GM19035 (cell line): ENCODE measurements around the gene IRAK3.
"Not testable (repeated sequence)": the region's sequence is repeated elsewhere in the genome, so short reads cannot be mapped to it uniquely, and the experiment has no call there.

Source experiments
- ATAC-seq: cut with Tn5 transposase; IDR thresholded peaks from one replicate; pipeline ENCODE4 v1.9.1; 2021; ENCODE audit not compliant: unreplicated experiment

IRAK3 gene

DNA sequence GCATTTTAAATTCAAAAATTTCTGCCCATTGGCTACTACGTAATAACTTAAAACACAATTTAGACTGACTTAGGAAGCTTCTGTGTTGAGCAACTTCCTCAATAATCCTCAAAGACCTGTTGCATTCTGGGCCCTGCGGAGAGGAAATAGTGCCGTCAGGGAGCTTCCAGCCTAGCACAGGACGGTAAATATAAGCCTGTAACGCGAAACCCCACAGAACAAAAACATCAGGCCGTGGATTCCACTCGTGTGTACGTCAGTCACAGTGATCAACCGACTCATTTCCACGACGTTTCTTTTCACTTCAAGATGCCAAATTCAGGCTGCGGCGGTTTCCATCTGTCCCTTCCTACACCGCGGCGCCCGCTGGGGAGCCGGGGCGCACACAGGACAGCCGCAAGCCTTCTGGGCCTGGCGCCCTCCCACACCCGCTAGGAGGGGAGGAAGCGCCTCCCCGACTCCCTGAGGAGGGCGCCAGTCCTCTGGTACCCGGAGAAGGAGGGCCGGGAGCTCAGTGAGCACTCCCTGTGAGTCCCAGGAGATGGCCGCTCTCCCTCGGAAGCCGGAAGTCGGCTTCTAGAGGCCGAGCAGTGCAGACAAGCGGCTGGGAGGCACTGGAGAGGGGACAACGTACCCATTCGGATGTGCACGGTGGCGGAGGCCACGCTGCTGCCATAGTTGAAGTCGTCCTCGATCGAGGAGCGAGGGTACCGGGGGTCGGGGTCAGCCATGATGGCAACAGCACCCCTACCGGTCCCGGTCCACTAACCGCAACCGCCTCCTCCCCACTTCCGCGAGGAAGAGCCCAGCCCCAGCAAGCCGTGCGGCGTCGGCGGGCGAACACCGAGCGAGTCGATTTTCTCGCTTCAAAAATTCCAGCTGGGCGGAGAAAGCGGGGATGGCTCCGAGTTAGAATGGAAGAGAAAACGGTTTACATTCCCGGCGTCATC is 19.5 kb upstream of the IRAK3 start, which contains the start of gene TMBIM4:
TSS of gene TMBIM4 (minus strand) at position 776 of the 950 bp plus-strand sequence. CDS start at position 731, 45 bp downstream.
- peak; percentile 89 for ATAC-seq

DNA sequence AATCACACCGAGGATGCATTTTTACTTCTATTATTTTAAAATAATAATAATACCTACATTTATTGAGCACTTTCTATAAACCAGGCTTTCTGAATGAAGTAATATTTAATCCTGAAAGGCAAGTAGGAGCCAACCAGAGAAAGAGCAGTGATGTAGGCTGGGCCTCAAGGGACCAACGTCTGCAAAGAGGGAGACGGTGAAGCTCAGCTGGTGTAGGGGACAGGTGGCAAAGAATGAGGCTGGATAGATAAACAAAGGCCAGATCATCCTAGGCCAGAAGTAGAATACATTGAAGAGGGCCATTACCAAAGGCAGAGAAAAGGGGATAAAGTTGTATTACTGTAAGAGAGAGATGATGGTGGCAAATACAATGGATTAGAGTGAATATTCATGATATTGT is 18.4 kb upstream of the IRAK3 start:
- ATAC-seq = no peak

DNA sequence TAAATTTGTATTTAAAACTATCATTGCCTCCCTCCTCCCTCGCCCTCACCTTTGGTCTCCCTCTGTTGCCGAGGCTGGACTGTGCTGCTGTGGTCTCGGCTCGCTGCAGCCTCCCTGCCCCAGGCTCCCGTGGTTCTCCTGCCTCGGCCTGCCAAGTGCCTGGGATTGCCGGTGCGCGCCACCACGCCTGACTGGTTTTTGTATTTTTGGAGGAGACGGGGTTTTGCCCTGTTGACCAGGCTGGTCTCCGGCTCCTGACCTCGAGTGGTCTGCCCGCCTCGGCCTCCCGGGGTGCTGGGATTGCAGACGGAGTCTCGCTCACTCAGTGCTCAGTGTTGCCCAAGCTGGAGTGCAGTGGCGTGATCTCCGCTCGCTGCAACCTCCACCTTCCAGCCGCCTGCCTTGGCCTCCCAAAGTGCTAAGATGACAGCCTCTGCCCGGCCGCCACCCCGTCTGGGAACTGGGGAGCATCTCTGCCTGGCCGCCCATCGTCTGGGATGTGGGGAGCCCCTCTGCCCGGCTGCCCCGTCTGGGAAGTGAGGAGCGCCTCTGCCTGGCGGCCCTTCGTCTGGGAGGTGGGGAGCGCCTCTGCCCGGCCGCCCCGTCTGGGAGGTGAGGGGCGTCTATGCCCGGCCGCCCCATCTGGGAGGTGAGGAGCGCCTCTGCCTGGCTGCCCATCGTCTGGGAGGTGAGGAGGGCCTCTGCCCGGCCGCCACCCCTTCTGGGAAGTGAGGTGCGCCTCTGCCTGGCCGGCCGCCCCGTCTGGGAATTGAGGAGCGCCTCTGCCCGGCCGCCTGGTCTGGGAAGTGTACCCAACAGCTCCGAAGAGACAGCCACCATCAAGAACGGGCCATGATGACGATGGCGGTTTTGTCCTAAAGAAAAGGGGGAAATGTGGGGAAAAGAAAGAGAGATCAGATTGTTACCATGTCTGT is 14.4 kb upstream of the IRAK3 start:
- not testable (repeated sequence) for ATAC-seq

DNA sequence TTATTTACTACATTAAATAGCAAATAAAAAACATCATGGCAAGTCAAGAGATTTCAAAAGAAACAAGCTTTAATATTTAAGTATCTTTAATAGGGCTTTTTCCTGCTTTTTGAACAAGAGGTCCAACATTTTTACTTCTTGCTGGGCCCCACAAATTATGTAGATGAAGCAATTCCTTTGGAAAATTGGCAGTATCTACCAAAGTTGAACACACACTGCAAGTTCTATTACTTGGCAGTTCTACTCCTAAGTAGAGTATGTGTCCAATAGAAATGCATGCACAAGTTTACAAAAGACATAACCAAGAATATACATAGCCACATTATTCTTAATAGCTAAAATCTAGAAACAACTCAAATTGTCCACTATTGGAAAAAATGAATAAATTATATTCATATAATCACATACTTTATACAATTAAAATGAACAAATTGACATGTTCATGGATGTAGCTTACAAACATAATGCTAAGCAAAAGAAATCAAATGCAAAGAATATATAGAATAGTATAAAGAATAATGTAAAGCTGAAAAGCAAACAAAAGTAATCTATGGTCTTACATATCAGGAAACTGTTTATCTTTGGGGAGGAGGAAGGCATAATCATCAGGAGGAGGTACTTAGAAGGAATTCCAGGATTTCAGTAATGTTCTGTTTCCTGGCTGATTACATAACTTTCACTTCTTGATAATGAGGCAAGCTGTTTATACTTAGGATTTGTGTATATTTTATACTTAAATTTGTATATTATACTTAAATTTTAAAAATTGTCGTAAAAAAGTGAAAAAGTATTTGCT is 12.7 kb upstream of the IRAK3 start:
- no peak for ATAC-seq

DNA sequence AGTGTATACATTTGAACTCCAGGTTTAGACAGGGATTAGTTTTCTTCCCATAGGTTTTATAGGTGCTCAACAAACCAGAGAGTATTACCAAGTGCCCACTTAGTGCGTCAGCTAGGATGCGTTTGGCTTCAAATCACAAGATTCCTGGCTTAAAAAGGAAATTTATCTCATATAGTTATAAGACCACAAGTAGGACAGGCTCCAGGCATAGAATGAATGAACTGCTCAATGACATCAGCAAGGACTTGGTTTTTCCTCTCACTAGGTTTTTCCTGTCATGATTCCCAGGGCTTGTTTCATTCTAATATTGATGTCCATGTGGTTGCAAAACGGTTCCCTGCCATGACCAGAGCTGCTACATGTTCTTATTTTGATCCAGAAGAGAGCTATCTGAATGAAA is 6.1 kb upstream of the IRAK3 start:
- ATAC-seq = no peak

DNA sequence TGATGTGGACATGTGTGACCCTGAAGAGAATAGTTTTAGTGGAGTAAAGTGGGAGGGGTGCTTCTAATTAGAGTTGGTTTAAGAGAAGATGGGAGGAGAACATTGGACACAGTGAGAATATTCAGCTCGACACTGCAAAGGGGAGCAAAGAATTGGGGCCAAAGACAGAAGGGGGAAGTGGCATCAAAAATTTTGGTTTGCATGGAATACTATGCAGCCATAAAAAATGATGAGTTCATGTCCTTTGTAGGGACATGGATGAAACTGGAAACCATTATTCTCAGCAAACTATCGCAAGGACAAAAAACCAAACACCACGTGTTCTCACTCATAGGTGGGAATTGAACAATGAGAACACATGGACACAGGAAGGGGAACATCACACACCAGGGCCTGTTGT is 4.2 kb upstream of the IRAK3 start:
- not testable (repeated sequence) for ATAC-seq

DNA sequence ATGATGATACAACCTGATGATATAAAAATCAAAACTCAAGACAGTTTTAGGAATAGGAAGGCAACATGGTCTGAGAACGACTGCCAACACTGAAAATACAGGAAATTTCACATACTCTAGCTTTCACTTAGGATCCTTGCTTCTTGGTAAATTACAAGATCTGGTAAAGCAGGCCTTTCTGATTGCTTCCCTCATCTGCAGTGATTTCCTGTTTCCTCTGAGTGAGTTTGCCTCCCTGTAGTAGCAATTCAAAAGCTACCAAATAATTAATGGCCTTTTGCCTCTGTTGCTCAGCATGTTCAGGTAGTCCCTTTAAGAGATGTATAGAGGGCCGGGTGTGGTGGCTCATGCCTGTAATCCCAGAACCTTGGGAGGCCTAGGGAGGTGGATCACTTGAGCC is 2.0 kb upstream of the IRAK3 start:
- ATAC-seq = no peak

DNA sequence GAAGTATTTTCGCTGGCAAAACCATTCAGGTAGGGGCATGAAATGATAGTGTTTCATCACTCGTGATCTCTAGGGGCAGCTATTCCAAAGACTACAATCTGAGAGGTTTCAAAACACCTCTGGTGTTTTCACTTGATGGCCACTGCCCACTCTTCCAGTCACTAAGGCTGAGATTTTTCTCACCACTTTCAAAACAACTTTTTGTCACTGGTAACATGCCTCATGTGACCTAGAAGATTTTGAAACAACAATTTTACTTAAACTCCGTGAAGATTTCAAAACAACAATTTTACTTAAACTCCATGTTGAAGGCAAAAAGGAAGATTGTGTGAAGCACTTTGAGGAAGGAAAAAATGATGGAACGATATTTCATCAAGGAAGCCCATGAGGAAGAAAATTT is 1.2 kb upstream of the IRAK3 start:
- ATAC-seq = no peak

DNA sequence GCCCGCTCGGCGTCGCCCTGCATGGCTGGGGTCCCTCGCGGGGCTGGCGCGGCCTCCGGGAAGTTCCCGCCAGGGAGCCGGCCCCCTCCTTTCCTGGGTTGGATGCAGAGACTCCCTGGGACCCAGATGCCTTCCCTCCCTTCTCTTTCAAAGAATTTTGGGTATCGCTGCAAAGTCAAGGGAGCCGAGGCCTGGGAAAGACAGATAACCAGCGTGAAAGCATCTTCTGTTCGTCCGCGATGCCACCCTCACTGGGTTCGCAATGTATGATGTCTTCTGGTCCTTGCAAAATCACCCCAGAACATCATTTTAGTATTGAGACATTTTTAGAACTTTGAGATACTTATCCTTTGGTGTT is 451 bp downstream of the IRAK3 start:
- no peak for ATAC-seq

DNA sequence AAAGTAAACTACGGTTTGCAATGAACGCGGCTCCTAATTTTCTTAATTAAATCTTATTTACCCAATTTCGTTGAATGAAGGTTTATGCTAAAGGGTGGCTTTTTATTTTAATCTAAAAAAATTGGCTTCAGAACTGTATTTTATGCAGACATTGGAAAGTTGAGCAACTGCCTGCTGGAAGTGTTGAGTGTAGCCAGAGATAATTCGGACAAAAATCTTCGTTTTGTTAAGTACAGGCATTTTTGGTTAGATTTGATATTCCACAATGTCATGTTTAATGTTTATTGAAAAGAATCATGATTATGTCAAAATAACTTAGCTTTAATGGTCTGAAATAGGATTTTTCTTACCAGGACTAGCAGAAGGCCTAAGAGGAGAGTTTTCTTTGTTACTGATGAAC is 875 bp downstream of the IRAK3 start:
- no peak for ATAC-seq

DNA sequence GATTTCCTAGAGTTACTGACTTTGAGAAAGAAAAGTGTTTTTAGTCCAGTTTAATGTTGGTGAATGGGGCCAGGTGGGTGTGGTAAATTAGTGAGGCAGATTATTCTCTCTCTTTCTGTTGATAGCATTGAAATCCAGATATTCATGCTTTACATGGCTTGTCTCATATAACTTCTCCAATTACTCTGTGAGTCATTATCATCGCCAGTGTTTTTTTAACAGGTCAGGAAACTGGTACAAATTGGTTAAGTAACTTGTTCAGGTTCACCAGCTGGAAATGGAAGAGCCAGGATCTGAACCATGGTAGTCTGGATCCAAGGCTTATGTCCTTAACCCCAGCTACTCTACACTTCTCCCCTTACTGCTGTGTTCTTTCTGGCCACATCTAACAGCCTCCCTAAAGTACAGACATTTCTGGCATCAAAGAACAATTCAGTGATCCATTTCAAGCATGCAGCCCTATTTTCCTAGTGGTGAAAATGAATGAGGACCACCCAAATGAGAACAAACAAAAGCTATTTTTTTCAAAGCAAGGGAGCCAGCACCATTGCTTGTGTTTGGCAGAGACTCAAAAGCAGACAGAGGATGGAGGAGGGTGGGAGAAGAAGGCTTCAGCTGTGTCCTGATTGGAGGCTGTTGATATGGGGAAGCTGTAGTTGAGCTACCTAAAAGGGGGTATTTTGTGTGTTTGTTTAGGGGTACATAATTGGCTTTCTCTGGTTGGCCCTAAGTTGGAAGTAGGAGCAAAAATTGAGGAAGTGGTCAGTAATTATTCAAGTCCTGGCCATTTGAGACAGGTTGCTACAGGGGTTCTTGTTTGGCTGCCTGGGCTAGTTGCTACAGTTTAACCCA is 1.7 kb downstream of the IRAK3 start:
- ATAC-seq = no peak

DNA sequence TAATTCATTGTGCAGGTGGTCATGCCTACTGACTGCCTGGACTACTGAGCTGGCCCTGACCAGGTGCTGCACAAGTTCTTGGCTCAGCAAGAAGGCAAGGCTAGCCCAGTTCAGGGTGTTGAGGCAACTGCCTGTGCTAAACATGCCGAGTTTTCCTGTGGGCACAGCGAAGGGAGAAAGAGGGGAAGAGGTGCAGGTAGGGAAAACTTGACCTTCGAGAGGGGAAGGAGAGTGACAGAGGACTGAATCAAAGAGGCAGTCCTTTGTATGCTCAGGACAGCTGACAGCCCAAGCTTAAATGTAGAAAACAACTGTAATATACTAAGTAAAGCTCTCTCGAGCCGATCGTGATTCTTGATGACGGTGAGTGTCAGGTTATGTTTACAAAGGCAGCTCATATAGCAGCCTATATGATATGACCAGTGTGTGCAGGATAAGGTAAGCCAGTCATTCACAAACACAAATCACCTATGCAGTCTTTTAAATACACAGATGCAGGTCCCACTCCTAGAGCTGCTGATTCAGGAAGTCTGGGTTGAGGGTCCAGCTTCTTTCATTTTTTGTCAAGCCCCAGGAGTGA is 2.6 kb downstream of the IRAK3 start:
- no peak for ATAC-seq

DNA sequence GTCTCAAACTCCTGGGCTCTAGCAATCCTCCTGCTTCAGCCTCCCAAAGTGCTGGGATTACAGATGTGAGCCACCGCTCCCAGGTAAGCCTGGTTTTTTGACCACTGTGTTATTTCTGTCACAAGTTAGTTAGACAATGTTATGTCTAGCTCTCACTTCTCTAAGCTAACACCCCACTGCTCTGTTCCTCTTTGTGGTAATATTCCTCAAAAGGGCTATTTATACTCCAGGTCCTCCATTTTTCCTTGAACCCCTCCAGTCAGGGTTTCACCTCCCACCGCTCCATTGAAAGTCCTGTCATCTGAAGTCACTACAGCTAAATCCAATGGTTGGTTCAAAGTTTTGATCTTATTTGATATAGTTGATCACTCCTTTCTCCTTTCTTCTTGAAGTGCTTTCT is 5.1 kb downstream of the IRAK3 start:
- no peak for ATAC-seq

DNA sequence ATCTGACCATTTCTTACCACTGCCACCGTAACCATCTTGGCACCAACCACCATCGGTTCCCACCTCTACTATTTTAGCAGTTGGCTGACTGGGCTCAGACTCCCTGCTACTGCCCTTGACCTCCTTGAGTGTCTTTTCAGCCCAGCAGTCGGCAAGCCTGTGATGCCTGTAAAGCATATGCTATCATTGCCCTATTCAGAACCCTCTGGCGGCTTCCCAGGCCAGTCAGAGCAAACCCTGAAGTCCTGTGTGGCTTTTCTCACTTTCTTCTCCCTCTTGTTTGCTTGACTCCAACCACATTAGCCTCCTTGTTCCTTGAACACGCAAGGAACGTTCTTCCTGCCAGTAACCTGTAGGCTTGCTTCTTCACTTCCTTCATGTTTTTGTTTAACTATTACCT is 6.2 kb downstream of the IRAK3 start:
- ATAC-seq = no peak

DNA sequence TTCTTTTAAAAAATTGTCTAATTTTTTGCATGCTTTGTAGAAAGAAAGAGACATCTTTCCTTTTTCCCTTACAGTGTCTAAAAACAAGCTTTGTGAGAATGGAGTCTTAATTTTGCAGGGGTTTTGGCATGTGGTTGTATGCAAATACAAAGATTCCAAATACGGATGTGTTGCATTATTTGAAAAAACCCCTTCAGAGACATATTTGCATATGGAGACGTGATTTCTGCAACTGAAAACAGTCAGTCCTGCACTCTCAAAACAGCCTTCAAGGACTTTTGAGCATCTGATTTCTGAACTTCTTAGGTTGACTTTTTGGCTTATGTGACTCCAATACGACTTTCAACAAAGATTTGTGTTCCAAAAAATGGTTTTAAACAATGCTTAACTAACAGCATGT is 7.8 kb downstream of the IRAK3 start:
- ATAC-seq = peak; percentile 96

DNA sequence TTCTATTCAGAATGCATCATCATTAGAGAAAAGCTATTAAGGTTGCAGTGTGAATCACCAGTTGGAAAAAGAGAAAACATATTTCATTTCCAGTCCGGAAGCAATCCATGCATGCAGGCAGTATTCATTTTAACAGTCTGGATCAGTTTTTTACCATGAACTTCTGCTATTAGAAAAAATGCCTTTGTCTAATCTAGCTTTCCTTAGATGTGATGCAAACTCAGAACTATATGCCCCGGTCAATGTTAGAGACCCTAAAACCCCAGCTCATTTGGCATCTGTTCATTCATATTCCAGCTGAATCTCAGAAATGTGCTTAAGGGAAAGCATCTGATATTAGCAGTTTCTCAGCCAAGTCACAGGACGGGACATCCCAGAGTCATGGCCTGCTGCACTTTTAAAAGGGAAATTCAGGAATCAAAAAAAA is 8.5 kb downstream of the IRAK3 start:
- no peak for ATAC-seq

DNA sequence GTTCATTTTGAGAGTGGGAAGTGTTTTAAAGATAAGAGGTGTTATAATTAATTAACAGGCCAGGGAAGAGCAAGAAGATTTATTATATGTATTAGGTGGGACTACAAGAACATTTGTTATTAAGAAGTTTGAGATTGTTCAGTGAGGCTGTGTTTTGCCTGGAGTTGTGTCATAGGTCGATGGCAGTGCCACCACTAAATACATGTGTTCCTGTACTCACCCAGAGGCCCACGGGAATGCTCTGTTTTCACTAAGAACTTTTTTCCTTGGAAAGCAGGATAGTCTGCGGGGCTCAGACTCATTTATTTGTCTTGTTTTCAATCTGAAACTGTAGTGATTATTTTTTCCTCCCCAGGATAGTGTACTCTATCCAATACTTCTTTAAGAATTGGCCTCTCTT is 10.1 kb downstream of the IRAK3 start:
- ATAC-seq = no peak

DNA sequence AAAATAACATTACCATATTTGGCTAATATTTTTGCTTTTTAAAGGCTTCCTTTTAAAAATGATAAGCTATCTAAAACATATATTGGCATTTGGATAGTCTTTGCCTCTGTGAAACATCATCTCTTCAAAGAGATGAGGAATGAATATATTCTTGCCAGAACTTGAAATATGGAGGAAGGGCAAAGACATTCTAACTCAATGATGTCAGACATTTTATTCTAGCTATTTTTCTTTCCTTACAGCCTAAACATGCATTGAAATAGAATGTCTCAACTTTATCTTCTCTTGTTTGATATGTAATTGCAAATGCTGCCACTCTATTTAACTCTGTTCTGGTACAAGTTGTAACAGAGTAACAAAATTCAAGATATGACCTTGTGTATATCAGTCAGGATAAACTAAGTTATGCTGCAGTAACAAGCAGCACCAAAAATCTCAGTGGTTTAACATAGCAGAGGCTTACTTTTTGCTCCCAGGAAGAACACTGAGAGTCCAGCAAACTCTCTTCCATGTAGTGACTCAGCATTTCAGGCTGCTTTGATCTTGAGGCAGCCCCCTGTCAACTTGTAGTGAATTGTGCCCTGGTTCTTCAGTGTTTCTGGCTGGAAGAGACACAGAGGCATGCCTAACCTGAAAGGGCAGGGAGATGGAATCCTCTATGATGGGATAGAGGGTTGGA is 11.0 kb downstream of the IRAK3 start:
- ATAC-seq = no peak

DNA sequence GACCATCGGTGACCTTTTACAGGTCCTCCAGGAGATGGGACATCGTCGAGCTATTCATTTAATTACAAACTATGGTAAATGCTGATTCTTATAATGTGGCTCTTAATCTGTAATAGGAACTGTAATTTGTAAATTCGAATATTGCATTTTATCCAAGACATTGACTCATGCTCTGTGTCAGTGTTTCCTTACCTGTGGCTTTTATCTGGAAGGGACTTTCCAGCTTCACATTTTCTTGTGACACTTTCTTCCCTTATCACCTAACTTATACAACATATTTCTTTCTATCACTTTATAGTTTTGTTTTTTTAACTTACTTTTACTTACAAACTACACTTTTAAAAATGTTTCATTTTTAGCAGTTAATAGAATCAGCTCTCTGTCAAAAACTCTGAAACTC is 14.8 kb downstream of the IRAK3 start:
- ATAC-seq = no peak
